Right renal cortex interstitium (tissue), 3 donors: ENCODE data around the gene ADAMTSL2. TPM values are rescaled to one million over a fixed set of nuclear protein-coding genes. Genes with fewer than 3 reads are reported as not detected.

Experiments used
- DNase-seq, 3 donors: peaks; one replicate each; pipeline ENCODE4 v3.0.0-alpha.2; 2013; ENCODE audit warnings: low read depth in 3 of 3, low spot score in 2 of 3
- polyA plus RNA-seq, 3 donors: library from polyadenylated mRNA; unstranded; fragments of 120-200 nt; gene quantifications; one replicate each; pipeline ENCODE4 v1.2.1, GENCODE V29; 2013; ENCODE audit not compliant: insufficient read length in 3 of 3

The ADAMTSL2 gene
- polyA plus RNA-seq, 3 donors = 1.3 to 1.4 (median 1.3) TPM

DNA sequence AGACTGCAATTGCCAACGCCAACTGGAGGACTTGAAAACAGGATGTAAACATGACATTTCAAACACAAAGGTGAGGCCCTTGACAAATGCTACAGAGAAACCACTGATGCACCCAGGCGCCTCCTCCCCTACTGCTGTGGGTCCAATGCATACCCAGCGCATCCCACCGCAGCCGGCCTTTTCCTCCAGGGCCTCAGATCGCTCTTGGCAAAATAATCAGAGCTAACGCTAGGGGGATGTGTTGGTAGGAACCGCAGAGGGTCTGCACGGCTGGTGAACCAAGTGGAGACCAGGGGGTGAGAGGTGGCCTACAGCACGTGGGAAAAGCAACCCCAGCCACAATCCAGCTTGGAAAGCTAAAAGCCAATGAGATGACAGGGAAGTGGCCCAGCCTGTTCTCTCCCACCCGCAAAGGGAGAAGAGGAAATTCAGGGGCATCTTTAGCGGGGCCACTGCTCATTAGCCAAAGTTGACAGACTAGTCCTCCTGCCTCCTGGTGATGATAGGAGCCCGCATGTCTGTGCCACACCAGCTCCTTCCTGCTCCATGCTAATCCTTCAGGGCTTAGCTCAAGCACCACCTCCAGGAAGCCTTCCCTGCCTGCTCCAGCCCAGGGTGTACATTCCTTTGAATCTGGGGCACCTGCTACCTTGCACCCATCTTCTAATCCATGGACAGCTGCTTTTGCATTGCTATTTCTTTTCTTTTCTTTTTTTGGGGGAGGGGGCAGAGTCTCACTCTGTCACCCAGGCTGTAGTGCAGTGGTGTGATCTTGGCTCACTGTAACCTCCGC lies 68.8 kb downstream of the ADAMTSL2 start:
- no peak for DNase-seq

DNA sequence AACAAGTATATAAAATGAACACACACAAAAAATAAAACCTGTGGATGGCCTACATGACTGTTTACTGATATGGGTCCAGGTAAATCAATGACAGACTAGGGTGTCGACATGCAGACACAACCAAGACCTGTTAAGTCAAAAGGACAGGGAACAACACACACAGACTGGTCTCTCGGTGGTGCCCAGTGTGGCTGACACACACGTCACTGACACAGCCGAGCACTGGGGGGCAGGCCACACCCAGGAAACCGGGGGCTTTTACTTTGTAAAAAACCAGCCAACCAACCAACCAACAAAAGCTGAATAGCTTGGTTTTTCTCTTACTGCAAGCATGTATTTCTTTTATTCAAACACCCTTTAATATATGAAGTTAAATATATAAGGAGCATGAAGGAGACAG lies 69.7 kb downstream of the ADAMTSL2 start:
- DNase-seq = no peak

DNA sequence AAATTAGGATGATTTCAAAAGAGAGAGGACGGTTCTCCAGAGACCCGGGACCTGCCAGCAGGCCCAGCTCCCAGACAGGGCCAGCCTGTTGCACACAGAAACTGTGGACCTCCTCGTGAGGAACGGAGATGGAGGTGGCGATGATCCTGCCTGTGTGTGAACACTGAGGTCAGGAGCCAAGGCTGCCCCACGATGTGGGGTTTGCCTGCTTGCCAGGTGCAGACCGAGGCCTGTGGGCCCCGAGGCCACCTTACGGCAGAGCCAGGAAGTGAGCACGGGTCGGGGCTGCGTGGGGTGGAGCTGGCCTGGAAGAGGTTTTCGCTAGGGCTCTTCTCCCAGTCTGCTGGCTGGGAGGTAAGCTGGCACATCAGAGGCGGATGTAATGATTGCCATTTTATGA lies 70.4 kb downstream of the ADAMTSL2 start:
- DNase-seq = no peak

DNA sequence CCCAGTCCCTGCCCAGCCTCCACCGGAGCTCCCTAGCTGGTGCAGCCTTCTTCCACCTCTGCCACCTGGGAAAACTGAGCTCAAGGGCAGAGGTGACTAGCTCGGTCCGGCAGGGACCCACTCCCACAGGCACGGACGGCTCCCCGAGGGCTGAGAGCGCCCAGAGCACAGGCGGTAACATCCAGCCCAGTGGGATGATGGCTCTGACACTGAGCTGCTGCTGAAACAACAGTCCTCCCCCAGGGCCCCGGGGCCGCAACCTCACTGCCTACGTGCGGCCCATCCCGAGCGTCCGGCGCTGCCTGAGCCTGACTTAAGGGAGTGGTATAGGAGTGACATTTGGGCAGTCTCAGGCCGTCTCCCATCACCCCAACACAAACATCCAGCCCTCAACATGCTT lies 70.9 kb downstream of the ADAMTSL2 start:
- no peak for DNase-seq

DNA sequence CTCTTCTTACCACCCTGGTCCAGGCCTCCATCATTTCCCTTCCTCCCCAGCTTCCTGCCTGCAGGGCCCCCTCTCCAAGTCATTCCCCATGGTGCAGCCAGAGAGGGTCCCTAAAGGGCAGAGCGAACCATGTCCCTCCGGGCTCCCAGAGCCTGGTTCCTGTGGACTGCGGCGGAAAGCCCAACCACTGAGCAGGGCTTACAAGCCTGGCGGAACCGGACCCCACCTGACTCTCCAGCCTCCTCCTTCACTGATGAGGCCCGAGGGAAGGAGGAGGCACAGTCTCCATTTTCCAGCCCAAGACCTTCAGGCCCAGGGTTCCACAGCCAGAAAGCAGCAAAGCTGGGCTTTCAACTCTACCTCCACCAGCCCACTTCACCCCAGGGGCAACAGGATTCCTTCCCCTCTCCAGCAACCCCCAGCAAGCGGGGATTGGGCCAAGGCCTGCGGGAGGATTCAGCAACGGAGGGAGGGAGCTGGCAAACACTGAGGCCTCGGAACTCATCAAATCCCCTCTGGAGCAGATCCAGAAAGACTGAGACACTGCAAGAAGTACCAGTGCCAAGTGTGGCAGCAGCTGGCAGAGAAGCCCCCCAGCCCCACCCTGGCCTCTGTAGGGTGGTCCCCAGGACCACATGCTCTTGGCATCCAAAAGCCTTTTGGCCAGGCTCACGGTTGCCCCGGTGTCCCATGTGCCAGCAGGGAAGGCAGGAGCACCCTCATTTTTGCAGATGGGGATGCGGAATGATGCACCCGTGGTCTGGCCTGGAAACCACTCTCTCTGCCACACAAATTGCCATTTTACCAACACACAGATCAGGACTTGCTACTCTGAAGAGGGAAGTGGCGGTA lies 71.6 kb downstream of the ADAMTSL2 start:
- DNase-seq = no peak

DNA sequence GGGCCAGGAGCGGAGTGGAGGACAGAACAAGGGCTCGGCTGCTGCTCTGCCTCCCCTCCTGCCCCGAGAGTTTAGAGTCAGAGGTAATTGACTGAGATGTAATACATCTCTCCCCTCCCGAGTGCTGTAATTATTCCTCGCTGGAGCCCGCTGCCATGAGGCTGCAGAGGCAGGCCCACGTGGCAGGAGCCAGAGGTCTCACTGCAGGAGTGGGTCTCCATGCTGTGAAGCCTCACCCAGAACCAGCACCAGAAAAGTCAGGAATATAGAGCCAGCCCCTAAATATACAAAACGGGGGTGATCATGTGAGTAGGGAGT lies 72.2 kb downstream of the ADAMTSL2 start:
- DNase-seq = no peak

DNA sequence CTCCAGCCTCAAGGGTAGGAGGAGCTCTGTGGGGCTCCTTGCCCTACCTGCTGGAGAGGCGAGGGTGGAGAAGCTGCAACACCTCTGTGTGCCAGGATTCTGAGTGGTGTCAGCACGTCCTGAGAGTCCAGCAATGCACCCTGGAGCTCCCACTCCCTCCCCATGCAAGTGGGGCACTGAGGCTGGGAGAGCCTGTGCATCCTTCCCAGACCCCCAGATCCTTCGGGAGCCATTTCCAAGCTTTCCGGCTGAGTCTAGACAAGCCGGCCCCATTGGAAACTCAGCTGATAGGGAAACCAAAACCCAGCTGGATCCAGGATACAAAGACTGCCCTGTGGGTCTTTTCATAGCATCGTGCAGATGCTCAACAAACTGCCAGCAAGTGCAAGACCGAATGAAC lies 72.9 kb downstream of the ADAMTSL2 start:
- no peak for DNase-seq

DNA sequence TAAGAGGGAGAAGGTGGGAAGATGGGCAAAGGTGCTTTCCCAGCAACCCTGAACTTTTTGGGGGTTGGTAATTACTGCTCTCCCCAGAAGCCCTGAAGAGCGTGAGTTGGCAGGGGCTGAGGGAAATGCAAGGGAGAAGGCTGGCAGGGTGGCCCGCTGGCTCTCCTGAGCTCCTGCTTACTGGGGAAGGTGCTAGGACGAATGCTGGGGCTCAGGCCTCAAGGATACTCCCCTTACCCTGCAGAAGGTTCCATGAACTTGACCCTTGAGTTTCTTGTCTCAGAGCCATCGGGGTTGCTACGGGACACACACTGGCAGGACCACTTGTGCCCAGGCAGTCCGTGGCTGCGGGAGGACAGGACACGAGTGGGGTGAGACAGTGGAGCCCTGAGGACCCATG lies 73.5 kb downstream of the ADAMTSL2 start:
- DNase-seq = no peak

DNA sequence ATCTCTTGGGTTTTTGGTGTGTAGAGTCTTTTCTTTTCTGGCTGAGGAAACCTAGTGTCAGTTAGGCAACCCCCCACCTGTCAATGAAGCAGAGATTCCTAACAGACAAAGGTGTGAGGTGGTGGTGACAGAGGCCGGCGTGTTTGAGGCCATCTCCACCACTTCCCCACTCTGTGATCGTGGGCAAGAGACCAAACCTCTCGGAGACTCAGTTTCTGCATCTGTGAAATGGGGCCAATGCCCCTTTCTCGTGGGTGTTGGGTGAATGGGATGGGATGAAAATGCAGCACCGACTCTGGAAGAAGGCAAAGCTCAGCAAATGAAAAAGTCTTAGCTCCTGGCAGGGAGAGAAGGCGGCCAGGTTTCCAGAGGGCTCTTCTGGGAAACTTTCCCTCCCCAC lies 73.9 kb downstream of the ADAMTSL2 start:
- no peak for DNase-seq

DNA sequence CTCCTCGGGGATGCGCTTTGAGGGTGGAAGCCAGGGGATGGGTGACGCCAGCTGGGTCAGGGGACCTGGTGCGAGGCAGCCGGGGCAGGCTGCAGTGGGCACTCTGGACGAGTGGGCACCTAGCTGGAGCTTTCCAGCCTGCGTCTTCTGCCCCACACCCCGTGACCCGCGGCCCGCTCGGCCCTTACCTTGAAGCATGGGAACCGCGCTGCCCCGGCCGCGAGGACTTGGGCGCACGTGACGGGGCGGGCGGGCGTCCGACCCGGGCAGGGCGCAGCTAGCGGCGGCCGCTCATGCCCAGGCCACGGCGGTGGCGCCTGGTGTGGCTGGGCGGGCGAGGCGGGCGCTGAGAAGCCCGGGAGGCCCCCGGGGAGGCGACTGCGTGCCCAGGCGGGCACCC lies 74.4 kb downstream of the ADAMTSL2 start:
- no peak for DNase-seq

DNA sequence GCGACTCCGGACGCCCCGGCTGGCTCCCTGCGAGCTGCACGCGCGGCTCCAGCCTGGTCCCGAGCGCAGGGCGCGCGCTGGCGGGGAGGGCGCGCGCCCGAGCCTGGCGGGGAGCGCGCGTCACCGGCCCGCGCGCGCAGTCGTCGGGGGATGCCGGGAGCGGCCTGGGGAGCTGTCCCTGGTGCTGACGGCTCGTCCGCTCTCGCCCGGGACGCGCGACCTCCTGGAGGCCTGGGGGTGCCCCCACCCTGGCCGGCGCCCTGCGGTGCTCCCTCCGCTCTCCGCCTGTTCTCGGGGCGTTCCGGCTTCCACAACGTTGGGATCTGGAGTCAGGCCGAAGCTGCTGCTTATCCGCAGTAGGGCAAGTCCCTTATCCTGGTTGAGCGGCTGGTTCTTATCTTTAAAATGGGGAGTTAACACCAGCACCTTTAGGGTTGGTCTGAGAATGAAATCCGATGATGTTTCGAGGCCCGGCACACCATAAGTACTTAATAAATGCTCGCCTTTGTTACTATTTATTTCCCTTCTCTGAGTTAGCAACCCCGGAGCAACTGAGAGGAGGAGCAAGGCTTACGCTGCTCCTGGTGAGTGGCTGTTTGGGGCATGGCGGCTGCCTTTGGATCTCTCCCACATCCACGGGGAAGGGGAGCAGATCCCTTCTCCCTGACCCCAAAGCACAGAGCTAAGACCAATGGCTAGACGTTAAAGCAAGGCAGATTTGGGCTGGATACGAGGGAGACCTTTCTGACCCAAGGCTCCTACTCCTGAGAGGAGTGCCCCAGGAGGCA lies 75.0 kb downstream of the ADAMTSL2 start, which contains the start of gene FAM163B:
TSS of gene FAM163B (minus strand) at position 79 of the 788 bp plus-strand sequence. CDS start 29,166 bp downstream, outside the sequence.
- DNase-seq = peak; percentile 48 to 58 (median 51)

DNA sequence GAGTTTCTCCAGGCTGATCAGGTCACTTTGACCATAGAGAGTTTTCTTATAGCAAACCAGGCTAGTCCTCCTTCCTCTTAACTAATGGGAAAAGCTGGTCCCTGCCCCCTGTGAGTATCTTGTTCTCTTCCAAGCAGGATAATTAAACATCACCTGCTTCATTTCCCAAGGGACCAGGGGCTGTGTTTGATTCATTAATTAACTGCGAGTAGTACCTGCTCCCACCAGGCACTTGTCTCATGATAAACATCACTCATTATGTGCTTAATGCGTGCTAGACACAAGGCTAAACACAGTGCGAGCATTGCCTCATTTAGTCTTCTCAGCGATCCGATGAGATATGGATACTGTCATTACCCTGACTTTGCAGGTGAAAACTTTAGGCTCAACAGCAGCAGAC lies 76.3 kb downstream of the ADAMTSL2 start:
- DNase-seq = no peak

DNA sequence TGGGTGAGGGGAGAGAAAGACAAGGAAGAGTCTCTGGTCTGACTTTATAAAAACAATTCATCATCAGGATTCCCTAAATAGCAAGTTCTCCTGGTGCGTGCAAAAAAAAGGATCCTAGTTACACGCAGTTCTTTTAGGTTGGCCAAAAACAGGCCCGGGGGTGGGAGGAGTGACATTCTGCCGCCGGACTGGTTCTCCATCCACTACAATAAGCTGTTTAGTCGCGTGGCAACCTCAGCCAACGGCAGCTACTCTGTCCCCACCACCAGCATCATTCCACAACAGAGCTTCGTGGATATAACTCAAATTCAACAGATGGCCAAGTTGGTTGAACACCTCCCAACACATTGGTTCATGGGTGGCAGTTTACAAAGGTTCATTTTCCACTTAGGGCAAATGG lies 77.5 kb downstream of the ADAMTSL2 start:
- no peak for DNase-seq

DNA sequence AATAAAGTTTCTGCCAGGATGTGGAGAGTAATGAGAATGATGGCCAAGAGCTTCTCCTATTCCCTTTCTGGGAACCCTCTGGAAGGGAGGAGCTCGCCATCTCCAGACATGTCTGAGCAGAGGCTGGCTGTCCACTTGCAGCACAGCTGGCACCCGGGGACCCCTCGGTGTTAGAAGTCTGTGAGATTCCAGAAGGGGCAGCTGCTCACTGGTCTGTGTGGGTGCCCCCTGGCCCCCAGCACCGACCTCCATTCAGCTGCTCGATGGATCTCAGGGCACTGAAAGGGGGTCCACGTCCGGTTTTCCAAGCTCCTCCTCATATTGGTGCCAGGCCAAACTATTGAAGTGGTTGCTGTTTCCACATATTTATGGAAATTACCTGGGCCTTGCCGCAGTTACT lies 78.3 kb downstream of the ADAMTSL2 start:
- no peak for DNase-seq

DNA sequence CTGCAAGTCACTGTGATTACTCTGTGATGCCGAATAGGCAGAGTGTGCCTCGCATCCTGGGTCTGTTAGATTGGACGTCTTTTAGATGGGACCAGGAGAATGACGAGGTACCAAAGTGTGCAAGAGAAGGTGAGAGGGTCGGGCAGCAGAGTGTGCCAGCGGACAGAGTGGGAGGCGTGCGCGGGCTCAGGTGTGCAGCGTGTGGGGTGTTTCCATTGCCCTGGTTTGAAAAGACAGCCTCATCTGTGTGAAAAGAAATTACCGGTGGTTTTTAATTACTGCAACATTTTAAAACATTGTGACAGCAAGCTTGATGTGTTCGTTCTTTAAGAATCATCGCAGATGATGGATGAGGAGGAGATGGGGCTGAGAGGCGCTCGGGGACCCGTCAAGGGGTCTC lies 78.9 kb downstream of the ADAMTSL2 start:
- DNase-seq = no peak

DNA sequence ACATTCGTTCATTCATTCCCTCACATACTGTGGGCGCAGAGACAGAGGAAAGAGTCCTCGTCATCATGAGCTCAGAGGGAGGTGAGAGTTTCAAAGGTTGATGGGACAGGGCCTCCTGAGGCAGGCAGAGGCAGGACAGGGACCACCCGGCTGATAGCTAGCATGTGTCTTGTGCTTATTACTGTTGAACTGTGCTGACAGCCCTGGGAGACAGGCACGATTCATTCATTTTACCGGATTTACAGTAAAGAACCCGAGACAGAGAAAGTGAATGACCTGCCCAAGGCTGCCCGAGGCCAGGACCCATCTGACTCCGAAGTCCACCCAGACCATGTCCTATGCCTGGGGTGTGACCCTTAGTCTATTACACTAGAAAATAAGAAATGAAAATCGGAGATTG lies 79.6 kb downstream of the ADAMTSL2 start:
- no peak for DNase-seq

DNA sequence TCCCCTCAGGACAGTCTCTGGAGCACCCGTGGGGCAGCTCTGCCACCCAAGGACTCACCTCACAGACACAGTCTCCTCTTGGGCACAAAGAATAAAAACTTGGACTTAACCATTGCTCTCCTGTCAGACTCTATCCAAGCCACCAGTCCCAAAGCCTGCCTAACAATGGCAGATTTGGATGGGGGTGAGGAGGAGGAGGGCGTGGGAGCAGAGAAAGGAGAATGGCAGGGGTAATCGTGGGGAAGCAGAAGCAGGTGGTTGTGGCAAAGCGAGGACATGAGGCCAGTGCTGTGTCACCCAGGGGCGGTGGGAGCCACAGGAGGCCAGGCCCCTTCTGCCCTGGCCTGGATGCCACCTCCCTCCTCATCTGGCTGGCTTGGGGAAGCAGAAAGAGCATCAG lies 80.2 kb downstream of the ADAMTSL2 start:
- DNase-seq = no peak

DNA sequence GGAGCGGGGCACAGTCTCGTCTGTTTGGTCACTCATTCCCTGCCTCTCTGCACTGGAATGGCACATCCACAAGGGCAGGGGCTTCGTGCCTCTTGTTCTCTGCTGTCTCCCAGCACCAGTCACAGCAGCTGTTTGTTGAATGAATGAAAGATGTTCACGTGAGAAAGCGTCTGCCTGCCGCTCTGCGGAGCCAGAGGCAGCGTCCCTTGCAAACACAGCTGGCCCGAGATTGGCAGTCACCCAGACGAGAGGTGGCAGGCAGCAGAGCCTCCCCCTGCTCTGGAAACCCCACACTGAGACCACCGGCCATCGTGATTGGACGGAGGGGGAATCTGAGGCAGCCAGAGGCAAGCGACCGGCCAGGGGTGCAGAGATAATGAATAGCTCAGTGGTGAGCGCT lies 80.7 kb downstream of the ADAMTSL2 start:
- DNase-seq = no peak

DNA sequence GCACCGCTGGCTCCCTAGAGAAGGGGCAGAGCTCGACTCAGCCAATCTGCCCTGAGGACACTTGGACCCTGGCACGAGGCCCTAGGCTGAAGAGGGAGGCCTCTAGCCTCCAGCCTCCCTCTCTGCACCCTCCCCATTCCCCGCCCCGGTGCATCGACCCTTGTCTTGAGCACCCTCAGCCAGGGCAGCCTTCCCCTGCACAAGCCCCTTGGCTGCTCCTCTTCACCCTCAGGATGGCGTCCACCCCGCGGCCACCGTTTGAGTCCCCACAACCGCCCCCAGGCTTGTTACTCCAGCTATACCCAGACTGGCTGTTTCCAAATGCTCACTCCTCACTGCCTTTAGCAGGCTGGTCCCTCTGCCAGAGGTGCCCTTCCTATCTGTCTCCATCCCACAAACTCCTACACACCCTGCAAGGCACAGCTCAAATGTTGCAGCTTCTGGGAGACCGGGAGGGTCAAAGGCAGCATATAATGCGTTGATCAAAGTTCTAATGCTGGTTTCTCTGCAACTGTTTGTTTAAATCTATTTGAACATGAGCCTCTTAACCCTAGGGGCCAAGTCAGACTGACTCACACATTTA lies 81.2 kb downstream of the ADAMTSL2 start:
- no peak for DNase-seq

DNA sequence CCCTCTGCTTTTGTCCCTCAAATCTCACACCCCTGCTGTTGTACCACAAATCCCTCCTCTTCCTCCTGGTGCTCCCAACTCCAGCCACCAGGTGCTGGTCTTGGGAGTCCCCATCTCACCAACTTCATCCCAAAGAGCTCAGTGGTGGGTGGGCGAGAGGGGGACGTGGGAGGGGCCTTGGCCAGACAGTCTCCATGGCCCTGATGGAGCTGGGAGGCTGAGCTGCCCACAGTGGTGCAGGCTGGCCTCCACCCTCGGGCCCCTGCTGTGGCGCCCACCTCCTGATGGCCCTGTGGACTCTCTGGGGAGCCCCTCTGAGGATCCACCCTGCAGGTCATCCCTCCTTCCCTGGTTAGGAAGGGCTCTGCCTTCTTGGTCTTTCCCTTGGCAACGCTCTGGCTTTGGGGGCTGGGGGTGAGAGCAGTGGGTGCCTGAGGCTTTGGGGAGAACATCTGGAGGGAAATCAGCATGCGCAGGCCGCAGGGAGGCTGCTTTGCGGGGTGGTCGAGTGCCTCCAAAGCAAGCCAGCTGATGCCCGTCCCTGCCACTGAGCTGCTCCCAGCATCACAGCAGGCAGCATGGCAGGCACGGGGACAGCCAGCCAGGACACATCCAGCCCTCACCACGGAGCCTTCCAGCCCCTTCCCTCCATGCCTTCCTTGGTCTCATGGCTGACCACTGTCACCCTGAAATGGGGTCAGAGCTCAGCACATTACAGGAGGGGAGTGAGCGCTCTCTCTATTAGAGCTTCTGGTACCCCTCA lies 82.3 kb downstream of the ADAMTSL2 start:
- DNase-seq = no peak
